ENCODE results near the gene TSHZ2.

Gene TSHZ2

DNA sequence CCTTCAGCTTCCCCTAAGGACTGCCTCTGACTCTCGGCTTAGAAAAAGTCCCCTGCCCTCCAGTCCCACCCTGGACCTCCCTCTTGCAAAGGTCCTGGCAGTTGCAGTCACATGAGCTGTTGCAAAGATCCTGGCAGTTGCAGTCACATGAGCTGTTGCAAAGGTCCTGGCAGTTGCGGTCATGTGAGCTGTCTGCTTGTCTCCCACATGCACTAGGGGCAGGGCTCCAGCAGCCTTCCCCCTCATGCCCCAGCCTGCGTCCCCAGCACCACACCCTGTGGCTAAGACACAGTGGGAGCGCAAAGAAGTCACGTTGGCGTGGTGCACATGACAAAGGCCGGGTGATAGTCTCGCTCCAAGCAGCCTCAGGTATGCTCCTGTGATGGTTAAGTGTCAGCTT lies 538.5 kb downstream of the TSHZ2 start:
- no peak for TF ChIP-seq POLR2AphosphoS5 (IDR thresholded peaks at IDR 0.05; ENCODE audit: low read depth, low read length)
- TF ChIP-seq SIN3A (IDR thresholded peaks at IDR 0.05; ENCODE audit: borderline replicate concordance, insufficient read depth, low read length): no peak
- TF ChIP-seq TAF1 (IDR thresholded peaks at IDR 0.05; ENCODE audit: borderline replicate concordance, insufficient read depth, low read length): no peak
- TF ChIP-seq FOXP2 (optimal IDR thresholded peaks at IDR 0.05; ENCODE audit: borderline replicate concordance, extremely low read depth, extremely low read length, insufficient read depth): no peak
- TF ChIP-seq REST (IDR thresholded peaks at IDR 0.05; ENCODE audit: insufficient read depth in 1 of 2, low read depth in 2 of 2, low read length in 2 of 2): no peak

DNA sequence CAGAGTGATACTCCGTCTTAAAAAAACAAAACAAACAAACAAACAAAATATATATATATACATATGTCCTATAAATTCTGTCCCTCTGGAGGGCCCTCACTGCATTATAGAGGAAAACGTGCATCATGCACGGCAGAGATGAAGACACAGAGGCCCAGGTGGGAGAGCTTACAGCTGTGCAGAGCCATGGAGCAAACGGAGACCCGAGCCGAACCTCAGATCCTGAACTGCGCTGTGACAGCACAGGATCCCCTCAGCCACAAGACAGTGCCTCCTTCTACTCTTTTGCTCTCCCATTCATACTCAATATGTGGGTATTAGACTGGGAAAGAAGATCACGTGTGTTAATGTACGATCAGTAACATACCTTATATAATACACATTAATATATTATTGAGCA lies 539.9 kb downstream of the TSHZ2 start:
- TF ChIP-seq SIN3A (IDR thresholded peaks at IDR 0.05; ENCODE audit: borderline replicate concordance, insufficient read depth, low read length) (no peak), FOXP2 (optimal IDR thresholded peaks at IDR 0.05; ENCODE audit: borderline replicate concordance, extremely low read depth, extremely low read length, insufficient read depth) (no peak), REST (IDR thresholded peaks at IDR 0.05; ENCODE audit: insufficient read depth in 1 of 2, low read depth in 2 of 2, low read length in 2 of 2) (no peak), POLR2AphosphoS5 (IDR thresholded peaks at IDR 0.05; ENCODE audit: low read depth, low read length) (no peak), TAF1 (IDR thresholded peaks at IDR 0.05; ENCODE audit: borderline replicate concordance, insufficient read depth, low read length) (no peak)

- no peak for TF ChIP-seq POLR2AphosphoS5 (IDR thresholded peaks at IDR 0.05; ENCODE audit: low read depth, low read length)
Measured at GRCh38 chr20:53513168-53513488, 541.0 kb downstream of the TSHZ2 start.

- TF ChIP-seq TAF1 (IDR thresholded peaks at IDR 0.05; ENCODE audit: borderline replicate concordance, insufficient read depth, low read length): no peak
- no peak for TF ChIP-seq REST (IDR thresholded peaks at IDR 0.05; ENCODE audit: insufficient read depth in 1 of 2, low read depth in 2 of 2, low read length in 2 of 2)
- no peak for TF ChIP-seq POLR2AphosphoS5 (IDR thresholded peaks at IDR 0.05; ENCODE audit: low read depth, low read length)
- no peak for TF ChIP-seq FOXP2 (optimal IDR thresholded peaks at IDR 0.05; ENCODE audit: borderline replicate concordance, extremely low read depth, extremely low read length, insufficient read depth)
- no peak for TF ChIP-seq SIN3A (IDR thresholded peaks at IDR 0.05; ENCODE audit: borderline replicate concordance, insufficient read depth, low read length)
Measured at GRCh38 chr20:53513489-53514298, 541.5 kb downstream of the TSHZ2 start.

DNA sequence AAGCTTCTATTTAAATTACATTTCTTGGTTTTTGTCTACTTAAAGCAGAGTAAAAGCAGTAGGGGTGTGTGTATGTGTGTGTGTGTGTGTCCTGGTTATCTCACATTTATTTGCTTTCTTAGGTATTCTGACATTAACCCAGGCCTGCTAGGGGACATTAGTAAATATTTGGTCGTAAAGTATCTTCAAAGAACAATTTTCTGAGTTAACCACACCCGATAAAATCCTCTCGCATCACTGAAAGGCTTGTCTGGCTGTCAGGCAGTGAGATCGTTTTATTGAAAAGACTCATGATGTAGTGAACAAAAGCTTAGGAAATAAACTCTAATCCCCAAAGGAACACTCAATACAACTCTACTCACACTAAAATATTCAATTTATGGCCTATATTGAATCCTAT lies 543.6 kb downstream of the TSHZ2 start:
- TF ChIP-seq POLR2AphosphoS5 (IDR thresholded peaks at IDR 0.05; ENCODE audit: low read depth, low read length) (no peak), REST (IDR thresholded peaks at IDR 0.05; ENCODE audit: insufficient read depth in 1 of 2, low read depth in 2 of 2, low read length in 2 of 2) (no peak), TAF1 (IDR thresholded peaks at IDR 0.05; ENCODE audit: borderline replicate concordance, insufficient read depth, low read length) (no peak), SIN3A (IDR thresholded peaks at IDR 0.05; ENCODE audit: borderline replicate concordance, insufficient read depth, low read length) (no peak)

Data from PFSK-1 (cell line).